RWPE2 (cell line): ENCODE results near the gene SH3BP1.
A peak's percentile ranks its signal among the peaks of the same experiment; 100 is the strongest.

Source experiments
- ATAC-seq: fragments of 200-7000 bp; cut with Tn5 transposase; 3 replicates; pipeline ENCODE4 v1.9.1; 2021; ENCODE audit warnings: low read depth
- DNase-seq: peaks from one replicate; pipeline ENCODE4 v3.0.0-alpha.2; 2020; ENCODE audit warnings: low spot score
- H3K27ac ChIP-seq: fragments of 450-650 bp; 2 replicates; pipeline ENCODE4 v1.5.1; 2017; ENCODE audit warnings: mild to moderate bottlenecking; ENCODE audit not compliant: poor library complexity, severe bottlenecking
- H3K27me3 ChIP-seq: fragments of 250-450 bp; sonication (Bioruptor Pico); 2 replicates; pipeline ENCODE4 v1.5.1; 2021; ENCODE audit warnings: mild to moderate bottlenecking, moderate library complexity; ENCODE audit not compliant: insufficient read depth, poor library complexity, severe bottlenecking
- H3K36me3 ChIP-seq: fragments of 250-450 bp; sonication (Bioruptor Pico); 2 replicates; pipeline ENCODE4 v1.5.1; 2020; ENCODE audit warnings: low read depth, mild to moderate bottlenecking, moderate library complexity
- H3K4me1 ChIP-seq: fragments of 250-450 bp; sonication (Bioruptor Pico); 2 replicates; pipeline ENCODE4 v1.5.1; 2021; ENCODE audit warnings: mild to moderate bottlenecking, moderate library complexity; ENCODE audit not compliant: insufficient read depth, poor library complexity, severe bottlenecking
- H3K4me3 ChIP-seq: fragments of 250-450 bp; sonication (Bioruptor Pico); 2 replicates; pipeline ENCODE4 v1.5.1; 2021; ENCODE audit warnings: mild to moderate bottlenecking, moderate library complexity; ENCODE audit not compliant: severe bottlenecking
- H3K9me3 ChIP-seq: fragments of 250-450 bp; sonication (Bioruptor Pico); 2 replicates; pipeline ENCODE4 v1.5.1; 2021; ENCODE audit warnings: mild to moderate bottlenecking, moderate library complexity; ENCODE audit not compliant: severe bottlenecking
- CTCF ChIP-seq: fragments of 450-650 bp; IDR thresholded peaks from one replicate; pipeline ENCODE4 v1.5.1; 2017; ENCODE audit warnings: mild to moderate bottlenecking, moderate library complexity; ENCODE audit not compliant: poor library complexity, severe bottlenecking

Gene SH3BP1

GRCh38 chr22:37657590-37658132 is 18.2 kb downstream of the SH3BP1 start:
- Histone ChIP-seq H3K27ac (peak overlapping the region; percentile 37), H3K4me1 (peaks cover 3% of the 10 kb centered on the region), H3K9me3 (no peaks in the 10 kb centered on the region), H3K27me3 (no peaks in the 10 kb centered on the region), H3K4me3 (peak overlapping the region; percentile 74), H3K36me3 (peaks cover 7% of the 10 kb centered on the region)
- no peak for TF ChIP-seq CTCF
- ATAC-seq, result peak; percentile 17; the same call in 2 of the 3 replicates
- no peak for DNase-seq

- Histone ChIP-seq H3K4me1 (peaks cover 3% of the 10 kb centered on the region), H3K4me3 (peak within 1 kb of the TSS; percentile 74), H3K9me3 (no peaks in the 10 kb centered on the region), H3K27ac (peak within 1 kb of the TSS; percentile 37), H3K36me3 (peaks cover 1% of the 10 kb centered on the region), H3K27me3 (no peaks in the 10 kb centered on the region)
- no peak for TF ChIP-seq CTCF
- DNase-seq (peak; percentile 98), ATAC-seq (peak; percentile 97)
Observed at GRCh38 chr22:37658133-37659065, 18.9 kb downstream of the SH3BP1 start, which contains the start of gene PDXP. TSS of gene PDXP (plus strand) at chr22:37658723. CDS start at chr22:37658783, 60 bp downstream.

GRCh38 chr22:37659066-37659896 is 19.8 kb downstream of the SH3BP1 start:
- DNase-seq, result no peak
- Histone ChIP-seq H3K4me3 (peak overlapping the region; percentile 74), H3K27me3 (no peaks in the 10 kb centered on the region), H3K36me3 (no peaks in the 10 kb centered on the region), H3K4me1 (peaks cover 3% of the 10 kb centered on the region), H3K27ac (peak overlapping the region; percentile 37), H3K9me3 (no peaks in the 10 kb centered on the region)
- no peak for ATAC-seq
- TF ChIP-seq CTCF, result no peak

- H3K27ac ChIP-seq, result no peak overlapping the region
- H3K4me1 ChIP-seq, result peaks cover 3% of the 10 kb centered on the region
- TF ChIP-seq CTCF, result no peak
- no peaks in the 10 kb centered on the region for H3K27me3 ChIP-seq
- ATAC-seq (no peak), DNase-seq (no peak)
- peak overlapping the region; percentile 74 for H3K4me3 ChIP-seq
- no peaks in the 10 kb centered on the region; the same call in 1 of the 2 replicates for H3K36me3 ChIP-seq
- no peaks in the 10 kb centered on the region for H3K9me3 ChIP-seq
Observed at GRCh38 chr22:37659897-37660708, 20.6 kb downstream of the SH3BP1 start.
